SK-N-MC (cell line): ENCODE measurements around the gene CCDC66.

Experiments used
- DNase-seq: peaks from one replicate; pipeline ENCODE4 v3.0.0-alpha.2; 2011; ENCODE audit warnings: low read depth, low spot score
- H3K27ac ChIP-seq: fragments of 200-600 bp; sonication (generic); 2 replicates; pipeline ENCODE4 v1.5.1; 2016; ENCODE audit warnings: mixed run types
- H3K36me3 ChIP-seq: fragments of 200-600 bp; sonication (generic); 2 replicates; pipeline ENCODE4 v1.6.1; 2017; ENCODE audit warnings: antibody characterized with exemption, low read length, mixed read lengths; ENCODE audit not compliant: insufficient read depth
- H3K4me3 ChIP-seq: fragments of 200-600 bp; sonication (generic); 2 replicates; pipeline ENCODE4 v1.5.1; 2016
- H3K9ac ChIP-seq: fragments of 200-600 bp; sonication (generic); 2 replicates; pipeline ENCODE4 v1.8.0; 2017; ENCODE audit warnings: mixed run types, mixed read lengths; ENCODE audit not compliant: insufficient read length
- H3K9me3 ChIP-seq: fragments of 200-600 bp; sonication (generic); 2 replicates; pipeline ENCODE4 v1.6.1; 2017; ENCODE audit warnings: low read depth, mild to moderate bottlenecking, antibody characterized with exemption, low read length, moderate library complexity, mixed read lengths
- EZH2 ChIP-seq: fragments of 200-600 bp; sonication (generic); IDR thresholded peaks from one replicate; pipeline ENCODE4 v1.6.1; 2017; ENCODE audit warnings: antibody characterized with exemption
- FOXP2 ChIP-seq: optimal IDR thresholded peaks from 2 replicates; pipeline ENCODE3; 2011; ENCODE audit warnings: mild to moderate bottlenecking, moderate library complexity; ENCODE audit not compliant: insufficient read depth; ENCODE audit errors: extremely low read length, control extremely low read depth
- POLR2AphosphoS5 ChIP-seq: IDR thresholded peaks from 2 replicates; pipeline ENCODE4 v1.6.1; 2012; ENCODE audit warnings: mild to moderate bottlenecking, low read depth, low read length, borderline replicate concordance

The CCDC66 gene

GRCh38 chr3:56633602-56634535, 76.9 kb downstream of the CCDC66 start:
- no peak overlapping the region for H3K9ac ChIP-seq
- H3K27ac ChIP-seq: no peak overlapping the region
- DNase-seq: no peak
- peaks cover 17% of the 10 kb centered on the region for H3K36me3 ChIP-seq
- no peak overlapping the region for H3K4me3 ChIP-seq
- TF ChIP-seq POLR2AphosphoS5 (no peak), EZH2 (no peak), FOXP2 (no peak)
- no peaks in the 10 kb centered on the region for H3K9me3 ChIP-seq

- no peak for TF ChIP-seq EZH2
- no peak for TF ChIP-seq FOXP2
- no peak for TF ChIP-seq POLR2AphosphoS5
- H3K36me3 ChIP-seq: peaks cover 41% of the 10 kb centered on the region
- no peaks in the 10 kb centered on the region for H3K9me3 ChIP-seq
- DNase-seq: no peak
- no peak overlapping the region for H3K9ac ChIP-seq
- no peak overlapping the region for H3K4me3 ChIP-seq
- no peak overlapping the region for H3K27ac ChIP-seq
Measured at GRCh38 chr3:56645407-56645806, 88.4 kb downstream of the CCDC66 start.

DNA sequence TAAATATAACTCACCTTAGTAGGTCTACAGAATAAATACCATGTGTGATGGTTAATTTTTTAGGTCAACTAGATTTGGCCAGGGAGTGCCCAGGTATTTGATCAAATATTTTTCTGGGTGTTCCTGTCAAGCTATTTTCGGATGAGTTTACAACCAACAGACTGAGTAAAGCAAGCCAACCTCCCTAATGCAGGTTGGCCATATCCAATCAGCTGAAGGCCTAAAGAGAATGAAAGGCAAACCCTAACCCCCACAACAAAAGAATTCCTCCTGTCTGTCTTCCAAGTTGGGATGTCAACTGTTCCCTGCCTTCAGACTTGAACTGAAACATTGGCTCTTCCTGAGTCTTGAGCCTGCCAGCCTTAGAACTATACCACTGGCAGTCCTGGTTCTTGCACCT, 97.5 kb downstream of the CCDC66 start:
- H3K9ac ChIP-seq: no peak overlapping the region
- H3K9me3 ChIP-seq: no peaks in the 10 kb centered on the region
- no peak overlapping the region for H3K27ac ChIP-seq
- TF ChIP-seq FOXP2 (no peak), EZH2 (no peak)
- no peak for DNase-seq
- H3K36me3 ChIP-seq: peaks cover 20% of the 10 kb centered on the region; the same call in 1 of the 2 replicates
- H3K4me3 ChIP-seq: no peak overlapping the region

GRCh38 chr3:56655709-56656108, 98.7 kb downstream of the CCDC66 start:
- TF ChIP-seq FOXP2 (no peak), EZH2 (no peak), POLR2AphosphoS5 (no peak)
- no peak for DNase-seq
- Histone ChIP-seq H3K27ac (no peak overlapping the region), H3K9me3 (no peaks in the 10 kb centered on the region), H3K9ac (no peak overlapping the region), H3K4me3 (no peak overlapping the region), H3K36me3 (peaks cover 29% of the 10 kb centered on the region; the same call in 1 of the 2 replicates)

DNA sequence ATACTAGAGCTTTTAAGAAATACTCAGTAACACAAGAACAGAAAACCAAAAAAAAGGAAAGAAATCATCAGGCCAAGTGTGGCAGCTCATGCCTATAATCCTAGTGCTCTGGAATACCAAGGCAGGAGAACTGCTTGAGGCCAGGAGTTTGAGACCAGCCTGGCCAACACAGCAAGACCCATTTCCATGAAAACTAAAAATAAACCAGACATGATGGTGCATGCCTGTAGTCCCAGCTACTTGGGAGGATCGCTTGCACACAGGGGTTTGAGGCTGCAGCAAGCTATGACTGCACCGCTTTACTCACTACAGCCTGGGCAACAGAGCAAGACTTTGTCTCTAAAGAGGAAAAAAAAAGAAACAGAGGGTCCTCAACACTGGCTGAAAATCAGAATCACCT, 107.8 kb downstream of the CCDC66 start:
- Histone ChIP-seq H3K4me3 (no peak overlapping the region), H3K27ac (no peak overlapping the region), H3K36me3 (peaks cover 47% of the 10 kb centered on the region), H3K9me3 (no peaks in the 10 kb centered on the region), H3K9ac (no peak overlapping the region)
- DNase-seq: no peak
- TF ChIP-seq POLR2AphosphoS5: no peak
- no peak for TF ChIP-seq FOXP2
- no peak for TF ChIP-seq EZH2

DNA sequence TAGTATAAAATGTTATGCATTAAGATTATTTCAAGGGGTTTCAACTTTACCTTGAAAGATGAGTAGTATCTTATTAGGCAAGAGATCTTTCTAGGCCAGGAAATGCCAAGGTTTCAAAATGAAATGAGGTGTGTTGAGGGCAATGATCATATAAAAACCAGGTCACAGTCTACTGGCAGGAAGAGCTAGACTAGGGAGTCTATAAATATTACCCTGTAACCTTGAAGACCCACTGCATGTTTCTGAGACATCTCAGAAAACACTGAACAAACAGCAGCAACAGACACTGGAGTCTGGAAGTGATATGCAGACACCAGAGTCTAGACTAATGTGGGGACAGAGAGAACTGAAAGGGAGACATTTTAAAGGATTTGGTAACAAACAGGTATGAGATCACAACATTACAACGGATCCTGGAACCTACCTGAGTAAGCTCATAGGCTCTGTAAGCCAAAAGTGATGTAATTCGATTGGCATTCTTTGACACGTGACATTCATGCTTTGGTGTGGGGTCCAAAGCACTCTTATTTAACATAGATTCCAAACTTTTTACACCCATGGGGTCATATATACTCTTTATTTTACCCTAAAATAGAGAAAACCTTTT, 111.1 kb downstream of the CCDC66 start:
- no peak overlapping the region for H3K4me3 ChIP-seq
- DNase-seq: no peak
- H3K9me3 ChIP-seq: no peaks in the 10 kb centered on the region
- peaks cover 42% of the 10 kb centered on the region for H3K36me3 ChIP-seq
- TF ChIP-seq EZH2: no peak
- TF ChIP-seq POLR2AphosphoS5: no peak
- TF ChIP-seq FOXP2: no peak
- no peak overlapping the region for H3K27ac ChIP-seq
- H3K9ac ChIP-seq: no peak overlapping the region
